Activated T-cell treated with anti-CD3 and anti-CD28 coated beads, Interleukin-2, amount 50 U/mL, for 1 hour (primary cell): Measurements from ENCODE around the gene COQ7.

Source experiments
- DNase-seq: peaks from one replicate; pipeline ENCODE4 v3.0.0-alpha.2; 2020

The COQ7 gene

DNA sequence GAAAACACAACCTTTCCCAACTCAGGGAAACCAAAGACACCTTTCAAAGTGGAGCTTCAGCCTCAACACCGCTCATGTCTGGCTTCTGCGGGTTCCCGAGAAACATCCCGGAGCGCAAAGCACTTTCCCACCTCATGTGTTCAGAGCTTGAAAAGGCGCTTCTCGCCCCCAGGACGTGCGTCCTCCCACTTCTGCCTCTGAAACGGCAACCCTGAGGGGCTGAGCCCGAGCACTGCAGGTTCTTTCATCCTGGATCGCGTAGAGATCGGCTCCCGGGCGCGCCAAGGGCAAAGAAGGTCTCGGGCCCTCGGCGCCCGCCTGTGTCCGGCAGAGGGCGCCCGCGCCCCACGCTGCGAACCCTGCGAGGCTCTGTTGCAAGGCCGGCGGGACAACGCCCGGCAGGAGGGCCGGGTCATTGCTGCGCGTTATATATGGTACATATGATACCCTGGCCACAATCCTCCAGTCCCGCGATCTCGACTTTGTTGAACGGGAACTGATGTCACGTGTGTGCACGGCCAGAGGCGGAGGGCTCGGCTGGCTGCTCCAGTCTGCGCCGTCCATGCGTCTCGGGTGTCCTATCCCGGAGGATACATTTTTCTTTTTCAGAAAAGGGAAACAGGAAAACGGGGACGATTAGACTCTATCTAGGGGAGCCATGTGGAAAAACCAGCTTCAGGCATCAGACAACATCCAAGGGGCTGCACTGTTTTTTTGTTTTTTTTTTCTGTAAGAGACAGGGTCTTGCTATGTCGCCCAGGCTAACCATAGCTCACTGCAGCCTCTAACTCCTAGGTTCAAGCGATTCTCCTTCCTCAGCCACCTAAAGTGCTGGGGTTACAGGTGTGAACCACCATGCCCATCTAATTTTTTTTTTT lies 19.1 kb downstream of the COQ7 start:
- DNase-seq = peak; percentile 84

DNA sequence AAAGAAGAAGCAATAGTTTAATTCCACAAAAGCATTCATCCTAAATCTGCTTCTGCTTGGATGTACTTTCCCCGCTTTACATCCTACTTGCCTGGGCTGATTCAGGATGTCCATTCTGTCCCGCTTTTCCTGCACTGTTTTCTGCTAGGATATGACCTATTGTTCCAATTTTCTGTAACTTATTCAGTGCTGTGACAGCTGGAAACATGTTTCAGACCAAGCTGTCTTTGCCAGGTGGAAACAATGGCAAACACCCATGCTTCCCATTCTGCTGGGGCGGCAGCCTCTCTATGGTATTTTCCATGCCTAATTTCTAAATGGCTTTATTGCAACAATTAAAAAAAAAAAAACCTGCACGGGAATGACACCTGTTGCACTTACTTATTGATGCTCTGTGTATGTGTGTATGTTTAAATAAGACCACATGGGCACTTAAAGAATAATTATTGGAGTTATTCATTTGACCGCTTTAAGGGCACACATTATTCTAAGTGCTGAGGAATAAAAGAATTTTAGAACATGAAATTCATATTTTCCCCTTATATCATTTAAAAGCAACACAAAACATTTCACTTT lies 21.0 kb downstream of the COQ7 start:
- no peak for DNase-seq

GRCh38 chr16:19089410-19089955 lies 22.1 kb downstream of the COQ7 start:
- DNase-seq = no peak

GRCh38 chr16:19090916-19091315 lies 23.5 kb downstream of the COQ7 start:
- DNase-seq = no peak

DNA sequence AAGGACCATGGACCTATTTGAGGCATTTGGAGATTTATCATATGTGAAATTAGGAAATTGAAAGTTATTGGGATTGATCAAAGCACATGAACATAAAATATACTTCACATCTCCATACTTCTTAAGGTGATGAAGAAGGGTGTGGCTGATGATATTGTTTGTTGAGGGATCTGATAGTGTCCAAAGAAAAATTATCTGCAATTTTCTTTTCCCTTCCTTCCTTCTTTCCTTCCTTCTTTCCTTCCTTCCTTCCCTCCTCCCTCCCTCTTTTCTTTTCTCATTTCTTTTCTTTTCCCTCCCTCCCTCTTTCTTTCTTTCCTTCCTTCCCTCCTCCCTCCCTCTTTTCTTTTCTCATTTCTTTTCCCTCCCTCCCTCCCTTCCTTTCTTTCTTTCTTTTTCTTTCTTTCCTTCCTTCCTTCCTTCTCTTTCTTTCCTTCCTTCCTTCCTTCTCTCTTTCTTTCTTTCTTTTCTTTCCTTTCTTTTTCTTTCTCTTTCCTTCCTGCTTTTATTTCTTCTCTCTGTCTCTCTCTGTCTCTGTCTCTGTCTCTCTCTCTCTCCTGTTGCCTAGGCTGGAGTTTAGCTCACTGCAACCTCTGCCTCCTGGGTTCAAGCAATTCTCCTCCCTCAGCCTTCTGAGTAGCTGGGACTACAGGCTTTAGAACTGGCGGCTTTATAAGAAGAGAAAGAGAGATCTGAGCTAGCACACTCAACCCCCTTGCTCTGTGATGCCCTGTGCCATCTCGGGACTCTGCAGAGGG lies 25.4 kb downstream of the COQ7 start:
- no peak for DNase-seq

DNA sequence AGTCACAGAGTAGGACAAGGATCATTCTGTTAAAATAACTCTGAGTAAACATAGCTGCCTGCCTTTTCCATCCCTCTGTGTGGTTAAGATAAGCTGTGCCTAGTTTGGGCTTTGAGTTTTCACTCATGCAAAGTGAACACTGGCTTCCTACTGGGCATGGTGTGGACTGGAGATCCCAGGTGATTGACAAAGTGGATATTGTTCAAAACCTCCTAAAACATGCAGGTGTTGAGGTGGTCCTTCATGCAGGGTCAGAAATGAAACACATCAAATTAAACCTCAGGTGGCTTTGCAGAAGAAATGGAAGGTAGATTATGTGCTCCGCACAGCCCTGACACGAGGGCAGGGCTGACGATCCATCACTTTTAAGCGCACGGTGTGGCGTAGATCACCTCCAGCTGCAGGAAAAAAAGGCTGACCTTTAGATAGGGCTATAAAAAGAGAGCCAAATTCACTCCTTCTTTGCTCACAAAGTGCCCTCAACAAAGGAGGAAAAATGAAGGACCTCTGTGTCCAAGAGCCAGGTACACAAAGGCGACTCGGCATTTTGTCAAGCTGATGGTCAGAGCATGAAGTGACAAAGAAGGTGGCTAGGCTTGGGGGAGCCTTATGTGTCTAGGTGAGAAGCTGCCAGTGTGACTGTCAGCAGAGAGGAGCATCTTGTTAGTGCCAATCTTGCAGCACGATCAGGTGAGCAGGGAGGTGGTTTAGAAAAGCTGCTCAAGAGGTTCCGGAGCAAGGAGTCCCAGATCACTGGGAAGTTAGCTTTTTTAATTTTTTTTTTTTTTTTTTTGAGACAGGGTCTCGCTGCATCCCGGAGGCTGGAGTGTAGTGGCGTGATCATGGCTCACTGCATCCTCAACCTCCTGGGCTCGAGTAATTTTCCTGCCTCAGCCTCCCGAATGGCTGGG lies 26.5 kb downstream of the COQ7 start:
- DNase-seq = no peak

- DNase-seq = no peak
Measured at GRCh38 chr16:19094542-19095365, 27.3 kb downstream of the COQ7 start.

- DNase-seq = no peak
Measured at GRCh38 chr16:19095654-19096053, 28.2 kb downstream of the COQ7 start.

- no peak for DNase-seq
Measured at GRCh38 chr16:19098173-19098572, 30.8 kb downstream of the COQ7 start.

DNA sequence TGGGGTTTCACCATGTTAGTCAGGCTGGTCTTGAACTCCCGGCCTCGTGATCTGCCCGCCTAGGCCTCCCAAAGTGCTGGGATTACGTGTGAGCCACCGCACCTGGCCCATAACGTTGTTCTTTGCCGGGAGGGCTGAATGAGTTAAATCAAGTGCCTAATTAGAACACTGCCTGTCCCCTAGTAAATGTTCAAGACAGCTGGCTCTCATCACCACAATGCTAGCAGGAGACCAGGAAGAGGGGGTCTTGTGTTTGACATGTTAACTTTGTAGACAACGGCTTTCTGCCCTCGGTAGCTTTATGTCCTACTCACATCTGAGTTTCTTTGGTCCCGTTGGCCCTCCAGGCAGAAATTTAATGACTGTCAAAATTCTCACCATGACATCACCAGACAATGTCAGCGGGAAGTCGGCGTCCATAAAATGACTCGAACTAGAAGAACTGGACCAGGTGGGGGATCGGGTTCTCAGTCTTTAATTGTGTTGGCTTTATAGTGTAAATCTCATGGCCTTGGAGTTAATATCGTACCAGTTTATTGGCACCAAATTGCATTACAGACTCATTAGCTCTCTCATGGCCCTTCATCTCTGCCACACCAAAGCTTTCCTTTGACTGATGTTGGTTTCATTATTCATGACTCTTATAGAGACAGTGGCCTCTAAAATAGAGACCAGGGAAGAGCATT lies 34.9 kb downstream of the COQ7 start:
- DNase-seq = no peak

DNA sequence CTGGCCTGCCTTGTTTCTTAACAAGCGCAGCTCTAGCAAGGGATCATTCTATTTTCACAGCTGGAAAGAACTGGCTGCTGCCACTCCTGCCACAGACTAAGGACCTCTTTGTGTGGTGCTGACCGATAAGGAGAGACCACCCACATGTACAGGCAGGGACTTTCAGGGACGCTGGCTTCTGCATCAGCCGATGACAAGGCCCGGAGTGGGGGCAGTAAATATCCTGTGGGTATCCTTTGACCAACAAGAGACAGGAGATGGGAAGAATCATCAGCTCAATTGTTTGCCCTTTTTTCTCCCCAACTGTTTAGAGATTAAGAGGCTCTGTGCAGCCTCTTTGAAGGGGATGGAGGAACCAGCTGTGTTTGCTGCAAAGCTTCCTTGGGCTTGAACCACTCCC lies 37.2 kb downstream of the COQ7 start:
- no peak for DNase-seq

- no peak for DNase-seq
Measured at GRCh38 chr16:19105131-19105530, 37.7 kb downstream of the COQ7 start.

- DNase-seq = no peak
Measured at GRCh38 chr16:19105891-19106624, 38.6 kb downstream of the COQ7 start.

DNA sequence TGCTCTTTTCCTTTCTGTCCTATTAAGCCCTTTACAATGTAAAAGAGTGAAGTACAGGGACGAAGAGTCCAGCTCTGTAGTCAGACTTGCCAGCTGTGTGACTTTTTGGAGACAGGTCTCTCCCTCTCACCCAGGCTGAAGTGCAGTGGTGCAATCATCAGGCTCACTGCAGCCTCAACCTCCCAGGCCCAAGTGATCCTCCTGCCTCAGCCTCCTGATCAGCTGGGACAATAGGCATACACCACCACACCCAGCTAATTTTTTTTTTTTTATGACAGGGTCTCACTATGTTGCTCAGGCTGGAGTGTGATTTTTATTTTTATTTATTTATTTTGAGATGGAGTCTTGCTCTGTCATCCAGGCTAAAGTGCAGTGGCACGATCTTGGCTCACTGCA lies 39.2 kb downstream of the COQ7 start:
- DNase-seq = no peak

DNA sequence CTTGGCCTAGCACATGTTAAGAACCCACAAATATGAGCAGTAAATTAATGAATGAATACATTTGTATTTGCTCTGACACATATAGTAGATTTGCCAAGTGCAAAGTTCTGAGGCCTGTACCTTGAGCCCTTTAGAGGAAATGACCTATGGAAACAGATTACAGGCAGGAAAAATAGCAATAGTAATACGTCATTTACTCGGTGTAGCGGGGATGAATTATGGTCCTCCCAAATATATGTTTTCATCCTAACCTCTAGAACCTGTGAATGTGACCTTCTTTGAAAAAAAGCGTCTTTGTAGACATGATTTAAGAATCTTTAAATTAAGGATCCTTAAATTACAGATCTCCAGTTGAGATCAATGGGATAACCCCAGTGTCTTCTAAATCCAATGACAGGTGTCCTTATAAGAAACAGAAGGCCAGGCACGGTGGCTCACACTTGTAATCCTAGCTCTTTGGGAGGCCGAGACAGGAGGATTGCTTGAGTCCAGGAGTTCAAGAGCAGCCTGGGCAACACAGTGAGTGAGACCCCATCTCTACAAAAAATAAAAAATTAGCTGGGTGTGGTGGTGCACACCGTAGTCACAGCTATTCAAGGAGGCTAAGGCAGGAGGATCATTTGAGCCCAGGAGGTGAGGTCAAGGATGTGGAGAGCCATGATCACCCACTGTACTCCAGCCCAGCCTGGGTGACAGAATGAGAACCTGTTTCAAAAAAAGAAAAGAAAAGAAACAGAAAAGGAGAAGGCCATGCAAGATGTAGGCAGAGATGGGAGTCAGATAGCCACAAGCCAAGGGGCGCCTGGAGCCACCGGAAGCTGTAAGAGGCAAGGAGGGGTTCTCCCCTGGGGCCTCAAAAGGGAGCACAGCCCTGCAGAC lies 41.2 kb downstream of the COQ7 start:
- no peak for DNase-seq

- no peak for DNase-seq
Measured at GRCh38 chr16:19109288-19109664, 41.9 kb downstream of the COQ7 start.

DNA sequence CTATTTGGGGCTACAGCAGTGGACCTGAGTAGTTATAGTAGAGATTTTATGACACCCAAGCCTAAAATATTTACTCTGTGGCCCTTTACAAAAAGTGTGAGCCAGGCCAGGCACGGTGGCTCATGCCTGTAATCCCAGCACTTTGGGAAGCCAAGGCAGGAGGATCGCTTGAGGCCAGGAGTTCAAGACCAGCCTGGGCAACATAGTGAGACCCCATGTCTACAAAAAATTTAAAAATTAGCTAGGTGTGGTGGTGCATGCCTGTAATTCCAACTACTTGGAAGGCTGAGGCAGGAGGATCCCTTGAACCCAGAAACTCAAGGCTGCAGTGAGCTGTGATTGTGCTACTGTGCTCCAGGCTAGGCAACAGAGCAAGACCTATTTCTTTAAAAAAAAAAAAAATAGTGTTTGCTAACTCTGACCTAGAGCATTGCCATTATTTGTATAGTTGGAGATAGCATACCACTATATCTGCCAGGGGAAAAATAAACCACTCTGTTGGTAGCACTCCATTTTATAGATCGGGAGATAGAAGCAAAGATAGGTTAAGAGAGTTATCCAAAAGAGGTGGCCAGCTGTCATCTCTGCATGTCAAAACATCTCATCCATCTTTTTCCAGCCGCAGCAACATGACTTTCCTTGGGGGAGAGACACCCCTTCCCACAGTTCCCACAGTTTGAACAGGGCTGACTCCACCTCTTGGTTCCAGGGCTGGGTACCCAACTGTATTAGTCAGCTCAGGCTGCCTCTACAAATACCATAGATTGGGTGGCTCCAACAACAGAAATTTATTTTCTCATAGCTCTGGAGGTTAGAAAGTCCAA lies 43.3 kb downstream of the COQ7 start:
- no peak for DNase-seq

- no peak for DNase-seq
Measured at GRCh38 chr16:19112099-19112407, 44.6 kb downstream of the COQ7 start.
